Endodermal cell (in vitro differentiated cells): ENCODE results near the gene ZNF587. TPM values are rescaled to one million over a fixed set of nuclear protein-coding genes. Genes with fewer than 3 reads are reported as not detected.

Source experiments
- DNase-seq: peaks from one replicate; pipeline ENCODE4 v3.0.0-alpha.2; 2017
- H3K27ac ChIP-seq: 2 replicates; pipeline ENCODE4 v1.5.1; 2013; ENCODE audit warnings: mild to moderate bottlenecking, low read depth, low read length, moderate library complexity
- H3K27me3 ChIP-seq: 2 replicates; pipeline ENCODE4 v1.6.1; 2013; ENCODE audit warnings: mild to moderate bottlenecking, low read length, moderate library complexity; ENCODE audit not compliant: insufficient read depth, control insufficient read depth, poor library complexity, severe bottlenecking
- H3K36me3 ChIP-seq: 2 replicates; pipeline ENCODE4 v1.7.0; 2013; ENCODE audit warnings: mild to moderate bottlenecking, low read length, moderate library complexity; ENCODE audit not compliant: control insufficient read depth, insufficient read depth
- H3K4me1 ChIP-seq: one replicate; pipeline ENCODE4 v1.7.0; 2013; ENCODE audit warnings: low read length; ENCODE audit not compliant: control insufficient read depth, insufficient read depth
- H3K4me3 ChIP-seq: 2 replicates; pipeline ENCODE4 v1.5.1; 2013; ENCODE audit warnings: mild to moderate bottlenecking, low read length, moderate library complexity
- H3K9ac ChIP-seq: 2 replicates; pipeline ENCODE4 v1.6.1; 2013; ENCODE audit warnings: mild to moderate bottlenecking, low read length, moderate library complexity; ENCODE audit not compliant: poor library complexity, severe bottlenecking; ENCODE audit errors: extremely low read depth
- H3K9me3 ChIP-seq: 2 replicates; pipeline ENCODE4 v1.6.1; 2013; ENCODE audit warnings: mild to moderate bottlenecking, low read length, moderate library complexity; ENCODE audit not compliant: control insufficient read depth
- H3K27ac Mint-ChIP-seq: 2 replicates; pipeline ENCODE4 v1.8.0; 2020; ENCODE audit warnings: mixed read lengths
- H3K27me3 Mint-ChIP-seq: 2 replicates; pipeline ENCODE4 v1.8.0; 2021; ENCODE audit warnings: mild to moderate bottlenecking, mixed read lengths; ENCODE audit not compliant: insufficient read depth
- H3K36me3 Mint-ChIP-seq: 2 replicates; pipeline ENCODE4 v1.8.0; 2020; ENCODE audit warnings: low read depth, mixed read lengths
- H3K4me1 Mint-ChIP-seq: 2 replicates; pipeline ENCODE4 v1.8.0; 2020; ENCODE audit warnings: mixed read lengths
- H3K4me3 Mint-ChIP-seq: 2 replicates; pipeline ENCODE4 v1.8.0; 2020; ENCODE audit warnings: mild to moderate bottlenecking, moderate library complexity, mixed read lengths
- H3K9me3 Mint-ChIP-seq: 2 replicates; pipeline ENCODE4 v1.8.0; 2020; ENCODE audit warnings: mild to moderate bottlenecking, mixed read lengths
- WGBS, 2 experiments: methylation state at CpG; one replicate each; pipeline versions ENCODE4 v1.1.5 to v1.1.7; 2013; ENCODE audit warnings: missing lambda C conversion rate in 2 of 2, mixed read lengths in 1 of 2; ENCODE audit not compliant: insufficient coverage in 1 of 2, insufficient read length in 1 of 2; 5-methylcytosine and 5-hydroxymethylcytosine counted together
- total RNA-seq, 2 donors: library from RNA; stranded (reverse); fragmentation: NEBNext Ultra II Directional in 1 of 2; extraction: Animal tissue kit (Norgen Biotek cat#: 25700) in 1 of 2; gene quantifications; 2 replicates in 1 of 2; 3 replicates in 1 of 2; pipeline ENCODE4 v1.2.1, GENCODE V29; 2021
- TF ChIP-seq, protein P1 (sequence below): fragments of 200-600 bp; sonication (generic); conservative IDR thresholded peaks from 2 replicates; pipeline ENCODE4 v1.5.0; 2021; ENCODE audit warnings: antibody characterized with exemption, mild to moderate bottlenecking

ZNF587 gene
- total RNA-seq, 2 donors from 2014 or later: 64.1 to 98.1 TPM

- peaks cover 20% of the 10 kb centered on the region for H3K4me1 Mint-ChIP-seq
- no peak overlapping the region for H3K27ac Mint-ChIP-seq
- H3K4me3 Mint-ChIP-seq: peak overlapping the region; percentile 92
- TF ChIP-seq, protein P1, sequence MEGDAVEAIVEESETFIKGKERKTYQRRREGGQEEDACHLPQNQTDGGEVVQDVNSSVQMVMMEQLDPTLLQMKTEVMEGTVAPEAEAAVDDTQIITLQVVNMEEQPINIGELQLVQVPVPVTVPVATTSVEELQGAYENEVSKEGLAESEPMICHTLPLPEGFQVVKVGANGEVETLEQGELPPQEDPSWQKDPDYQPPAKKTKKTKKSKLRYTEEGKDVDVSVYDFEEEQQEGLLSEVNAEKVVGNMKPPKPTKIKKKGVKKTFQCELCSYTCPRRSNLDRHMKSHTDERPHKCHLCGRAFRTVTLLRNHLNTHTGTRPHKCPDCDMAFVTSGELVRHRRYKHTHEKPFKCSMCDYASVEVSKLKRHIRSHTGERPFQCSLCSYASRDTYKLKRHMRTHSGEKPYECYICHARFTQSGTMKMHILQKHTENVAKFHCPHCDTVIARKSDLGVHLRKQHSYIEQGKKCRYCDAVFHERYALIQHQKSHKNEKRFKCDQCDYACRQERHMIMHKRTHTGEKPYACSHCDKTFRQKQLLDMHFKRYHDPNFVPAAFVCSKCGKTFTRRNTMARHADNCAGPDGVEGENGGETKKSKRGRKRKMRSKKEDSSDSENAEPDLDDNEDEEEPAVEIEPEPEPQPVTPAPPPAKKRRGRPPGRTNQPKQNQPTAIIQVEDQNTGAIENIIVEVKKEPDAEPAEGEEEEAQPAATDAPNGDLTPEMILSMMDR: no peak
- Histone ChIP-seq H3K36me3 (peaks cover 28% of the 10 kb centered on the region), H3K9me3 (no peaks in the 10 kb centered on the region), H3K4me1 (peaks cover 3% of the 10 kb centered on the region), H3K27ac (no peak overlapping the region), H3K9ac (no peak overlapping the region), H3K27me3 (no peaks in the 10 kb centered on the region), H3K4me3 (peak overlapping the region; percentile 98)
- H3K27me3 Mint-ChIP-seq: no peaks in the 10 kb centered on the region
- no peak for DNase-seq
- peaks cover 66% of the 10 kb centered on the region for H3K36me3 Mint-ChIP-seq
- H3K9me3 Mint-ChIP-seq: peaks cover 3% of the 10 kb centered on the region
- 88 to 93% methylated on average over 2 to 3 of the region's 3 CpGs for WGBS, 2 experiments
Observed at GRCh38 chr19:57914531-57914930, 64.9 kb downstream of the ZNF587 start.

Other genes starting within 250 kb of the ZNF587 start
- gene ZNF530, start 250.0 kb upstream of the ZNF587 start, total RNA-seq: 10 to 100 TPM in 1 of 2 donors, 1 to 10 TPM in 1; 5.6 to 10.1 TPM
- gene ZNF134, start 235.6 kb upstream of the ZNF587 start, total RNA-seq: 10 to 100 TPM; 30.8 to 37.5 TPM
- gene ZNF211, start 216.7 kb upstream of the ZNF587 start, total RNA-seq: 10 to 100 TPM; 17.4 to 20.7 TPM
- not detected for gene ZSCAN4, start 180.9 kb upstream of the ZNF587 start, total RNA-seq
- gene ZNF551, start 167.9 kb upstream of the ZNF587 start, total RNA-seq: 10 to 100 TPM; 15.2 to 19.0 TPM
- gene ZNF154, start 140.7 kb upstream of the ZNF587 start, total RNA-seq: 10 to 100 TPM; 15.9 to 21.2 TPM
- 1 to 10 TPM; 6.0 to 9.6 TPM for gene ZNF671, start 122.2 kb upstream of the ZNF587 start, total RNA-seq
- gene ZNF776, start 103.0 kb upstream of the ZNF587 start, total RNA-seq: 10 to 100 TPM; 16.2 to 21.4 TPM
- 10 to 100 TPM; 15.1 to 17.0 TPM for gene ZNF586, start 80.2 kb upstream of the ZNF587 start, total RNA-seq
- gene ZNF552, start 34.9 kb upstream of the ZNF587 start, total RNA-seq: 10 to 100 TPM; 17.4 to 18.8 TPM
- 10 to 100 TPM; 37.0 to 39.9 TPM for gene ZNF587B, start 19.6 kb upstream of the ZNF587 start, total RNA-seq
- gene ZNF814, start 39.2 kb downstream of the ZNF587 start, total RNA-seq: 10 to 100 TPM; 54.7 to 63.0 TPM
- 10 to 100 TPM; 16.5 to 30.9 TPM for gene ZNF417, start 66.7 kb downstream of the ZNF587 start, total RNA-seq
- 10 to 100 TPM; 21.5 to 29.6 TPM for gene ZNF418, start 85.5 kb downstream of the ZNF587 start, total RNA-seq
- gene ZNF256, start 97.8 kb downstream of the ZNF587 start, total RNA-seq: 10 to 100 TPM; 10.4 to 11.0 TPM
- gene C19orf18, start 124.7 kb downstream of the ZNF587 start, total RNA-seq: under 1 TPM; 0.40 to 0.51 TPM
- 10 to 100 TPM; 25.8 to 34.7 TPM for gene ZNF606, start 153.0 kb downstream of the ZNF587 start, total RNA-seq
- 1 to 10 TPM; 1.5 to 2.2 TPM for gene ZSCAN1, start 184.2 kb downstream of the ZNF587 start, total RNA-seq
- 10 to 100 TPM in 1 of 2 donors, 1 to 10 TPM in 1; 9.3 to 12.0 TPM for gene ZNF135, start 209.4 kb downstream of the ZNF587 start, total RNA-seq
- gene ZSCAN18, start 248.4 kb downstream of the ZNF587 start, total RNA-seq: 100 to 1,000 TPM in 1 of 2 donors, 10 to 100 TPM in 1; 68.2 to 112 TPM